Astrocyte of the spinal cord (primary cell): ENCODE measurements around the gene ADIPOR2.

ENCODE experiments used
- DNase-seq: peaks from one replicate; pipeline ENCODE4 v3.0.0; 2011; ENCODE audit warnings: low read depth, low spot score
- H3K4me3 ChIP-seq: 2 replicates; pipeline ENCODE4 v1.5.1; 2011; ENCODE audit warnings: low read depth, mild to moderate bottlenecking, low read length, moderate library complexity
- in situ Hi-C: cut with HindIII; loops from 2 replicates; pipeline ENCODE4 v1.10.0; 2017; ENCODE audit warnings: low sequenced_read_pairs
- TF ChIP-seq, protein P1 (sequence below): IDR thresholded peaks from 2 replicates; pipeline ENCODE4 v1.5.1; 2012; ENCODE audit warnings: low read depth, mild to moderate bottlenecking, low read length, inconsistent platforms

ADIPOR2 gene

DNA sequence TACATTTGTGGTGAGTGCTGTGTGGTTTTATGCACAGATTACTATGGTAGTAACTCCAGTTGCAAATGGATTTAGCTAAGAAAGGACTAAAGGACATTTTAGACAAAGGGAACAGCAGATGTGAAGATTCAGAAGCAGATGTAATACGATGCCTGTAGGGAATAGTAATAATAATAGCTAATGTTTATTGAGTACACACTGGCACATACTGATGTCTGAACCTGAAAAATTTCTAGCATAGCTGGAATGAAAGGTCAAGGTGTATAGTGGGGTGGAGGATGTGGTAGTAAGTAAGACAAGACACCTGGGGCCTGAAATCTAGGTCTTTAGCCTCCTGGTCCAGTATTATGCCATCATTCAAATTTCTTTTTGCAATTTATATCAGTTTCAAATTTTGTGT, 75.2 kb downstream of the ADIPOR2 start:
- no peak for DNase-seq
- TF ChIP-seq, protein P1, sequence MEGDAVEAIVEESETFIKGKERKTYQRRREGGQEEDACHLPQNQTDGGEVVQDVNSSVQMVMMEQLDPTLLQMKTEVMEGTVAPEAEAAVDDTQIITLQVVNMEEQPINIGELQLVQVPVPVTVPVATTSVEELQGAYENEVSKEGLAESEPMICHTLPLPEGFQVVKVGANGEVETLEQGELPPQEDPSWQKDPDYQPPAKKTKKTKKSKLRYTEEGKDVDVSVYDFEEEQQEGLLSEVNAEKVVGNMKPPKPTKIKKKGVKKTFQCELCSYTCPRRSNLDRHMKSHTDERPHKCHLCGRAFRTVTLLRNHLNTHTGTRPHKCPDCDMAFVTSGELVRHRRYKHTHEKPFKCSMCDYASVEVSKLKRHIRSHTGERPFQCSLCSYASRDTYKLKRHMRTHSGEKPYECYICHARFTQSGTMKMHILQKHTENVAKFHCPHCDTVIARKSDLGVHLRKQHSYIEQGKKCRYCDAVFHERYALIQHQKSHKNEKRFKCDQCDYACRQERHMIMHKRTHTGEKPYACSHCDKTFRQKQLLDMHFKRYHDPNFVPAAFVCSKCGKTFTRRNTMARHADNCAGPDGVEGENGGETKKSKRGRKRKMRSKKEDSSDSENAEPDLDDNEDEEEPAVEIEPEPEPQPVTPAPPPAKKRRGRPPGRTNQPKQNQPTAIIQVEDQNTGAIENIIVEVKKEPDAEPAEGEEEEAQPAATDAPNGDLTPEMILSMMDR, result no peak
- no peak overlapping the region for H3K4me3 ChIP-seq
- in situ Hi-C loops, result no loop called here

DNA sequence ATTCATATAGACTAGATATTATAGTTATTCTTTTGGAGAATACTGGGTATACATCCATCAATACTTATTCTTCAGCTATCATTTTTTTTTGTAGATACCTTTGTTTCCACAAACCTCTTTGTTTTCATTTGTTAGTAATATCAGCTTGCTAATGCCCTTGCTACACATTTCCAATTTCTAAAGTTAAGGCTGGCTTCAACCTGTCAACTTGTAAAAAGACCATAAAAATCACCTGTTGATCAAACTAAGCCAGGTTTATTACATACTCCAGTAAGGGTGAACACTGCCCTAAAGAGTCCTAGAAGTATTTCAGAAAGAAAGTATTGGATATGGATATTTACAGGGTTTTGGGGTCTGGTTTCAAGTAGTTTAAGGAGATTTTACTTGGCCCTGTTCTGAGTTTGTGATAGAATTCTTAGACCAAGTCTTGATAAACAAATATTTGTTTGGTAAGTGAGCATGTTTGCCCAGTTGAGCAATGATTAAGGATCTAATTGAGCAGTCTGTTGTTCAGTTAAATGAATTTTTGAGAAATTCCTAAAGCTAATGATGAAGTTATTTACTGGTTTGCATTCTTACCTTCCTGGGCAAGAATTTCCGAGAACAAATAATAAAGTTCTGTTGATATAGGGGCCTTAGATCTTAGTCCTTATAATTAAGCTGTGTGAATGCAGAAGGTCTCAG, 76.7 kb downstream of the ADIPOR2 start:
- in situ Hi-C loops, result no loop called here
- TF ChIP-seq, protein P1, result no peak
- no peak for DNase-seq
- no peak overlapping the region for H3K4me3 ChIP-seq

DNA sequence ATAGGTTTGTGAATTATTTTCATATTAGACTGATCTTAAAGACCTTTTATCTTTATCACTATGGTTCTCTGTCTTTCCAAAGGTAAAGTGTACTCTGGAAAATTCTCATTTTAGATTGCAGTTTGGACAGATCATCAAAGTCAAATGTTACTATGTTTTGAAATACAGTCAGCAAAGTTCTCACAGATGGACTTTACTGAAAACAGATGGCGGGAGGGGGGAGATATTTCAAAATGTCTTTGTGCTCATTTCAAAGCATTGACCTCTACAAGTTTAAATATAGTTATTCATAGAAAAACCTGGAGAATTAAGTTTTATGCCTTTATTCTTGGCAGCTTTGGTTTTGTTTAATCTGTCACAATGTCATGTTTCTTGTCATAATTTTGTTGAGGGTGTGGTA, 77.7 kb downstream of the ADIPOR2 start:
- no peak for DNase-seq
- TF ChIP-seq, protein P1, result no peak
- in situ Hi-C loops, result no loop called here
- no peak overlapping the region for H3K4me3 ChIP-seq

DNA sequence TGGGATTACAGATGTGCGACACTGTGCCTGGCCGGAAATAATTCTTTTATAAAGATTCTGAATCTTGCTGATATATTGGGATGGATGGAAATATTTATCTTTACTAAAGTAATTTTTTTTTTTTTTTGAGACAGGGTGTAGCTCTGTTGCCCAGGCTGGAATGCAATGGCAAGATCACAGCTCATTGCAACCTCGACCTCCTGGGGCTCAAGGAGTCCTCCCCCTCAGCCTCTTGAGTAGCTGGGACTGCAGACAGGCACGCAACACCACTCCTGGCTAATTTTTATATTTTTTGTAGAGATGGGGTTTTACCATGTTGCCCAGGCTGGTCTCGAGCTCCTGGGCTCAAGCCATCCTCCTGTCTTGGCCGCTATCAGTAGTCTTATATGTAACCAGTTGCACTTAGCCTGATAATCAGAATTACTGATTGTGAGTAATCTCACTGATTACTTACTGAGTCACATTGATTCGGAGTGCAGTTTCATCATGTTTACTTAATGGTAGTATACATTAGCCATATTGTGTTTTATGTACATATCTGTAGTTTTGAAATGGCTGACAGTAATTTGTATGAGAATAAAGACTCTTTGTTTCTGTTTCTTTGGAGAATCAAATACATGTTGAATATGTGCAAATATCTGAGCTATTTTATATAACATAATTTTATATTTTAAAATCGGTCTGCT, 79.1 kb downstream of the ADIPOR2 start:
- H3K4me3 ChIP-seq, result no peak overlapping the region
- in situ Hi-C loops, result no loop called here
- TF ChIP-seq, protein P1, result no peak
- no peak for DNase-seq

DNA sequence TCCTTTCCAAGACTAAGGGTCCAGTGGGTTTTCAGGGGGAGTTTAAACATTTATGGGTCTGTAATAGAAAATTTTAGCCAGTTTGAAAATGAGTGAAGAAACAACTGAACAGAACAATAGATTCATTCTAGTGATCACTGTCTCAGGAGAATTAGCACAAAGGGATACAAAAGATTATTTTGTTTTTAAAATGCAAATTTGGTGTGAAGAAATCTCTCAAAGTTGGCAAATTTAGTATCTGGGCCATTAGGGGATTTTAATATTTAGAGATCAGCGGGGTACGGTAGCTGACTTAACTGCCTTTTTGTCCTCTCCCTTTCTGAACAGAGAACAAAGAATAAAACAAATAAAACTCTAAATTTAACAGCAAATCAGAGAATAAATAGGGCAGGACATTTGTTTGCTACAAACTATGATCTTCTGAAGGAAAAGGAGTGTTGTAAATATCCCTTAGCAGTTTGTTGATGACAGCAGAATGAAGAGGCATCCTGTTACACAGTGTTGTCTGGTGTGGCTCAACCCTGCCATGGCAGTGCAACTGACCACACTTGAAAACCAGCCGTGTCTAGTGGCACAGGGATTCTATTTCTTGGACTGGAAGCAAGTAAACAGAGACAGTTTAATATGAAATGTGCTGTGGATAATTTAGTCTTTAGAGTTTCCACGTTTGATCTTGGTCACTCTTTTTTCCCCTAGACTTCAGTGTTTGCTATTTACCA, 83.2 kb downstream of the ADIPOR2 start:
- peak; percentile 15 for DNase-seq
- no peak overlapping the region for H3K4me3 ChIP-seq
- in situ Hi-C loops, result no loop called here
- TF ChIP-seq, protein P1, result no peak

DNA sequence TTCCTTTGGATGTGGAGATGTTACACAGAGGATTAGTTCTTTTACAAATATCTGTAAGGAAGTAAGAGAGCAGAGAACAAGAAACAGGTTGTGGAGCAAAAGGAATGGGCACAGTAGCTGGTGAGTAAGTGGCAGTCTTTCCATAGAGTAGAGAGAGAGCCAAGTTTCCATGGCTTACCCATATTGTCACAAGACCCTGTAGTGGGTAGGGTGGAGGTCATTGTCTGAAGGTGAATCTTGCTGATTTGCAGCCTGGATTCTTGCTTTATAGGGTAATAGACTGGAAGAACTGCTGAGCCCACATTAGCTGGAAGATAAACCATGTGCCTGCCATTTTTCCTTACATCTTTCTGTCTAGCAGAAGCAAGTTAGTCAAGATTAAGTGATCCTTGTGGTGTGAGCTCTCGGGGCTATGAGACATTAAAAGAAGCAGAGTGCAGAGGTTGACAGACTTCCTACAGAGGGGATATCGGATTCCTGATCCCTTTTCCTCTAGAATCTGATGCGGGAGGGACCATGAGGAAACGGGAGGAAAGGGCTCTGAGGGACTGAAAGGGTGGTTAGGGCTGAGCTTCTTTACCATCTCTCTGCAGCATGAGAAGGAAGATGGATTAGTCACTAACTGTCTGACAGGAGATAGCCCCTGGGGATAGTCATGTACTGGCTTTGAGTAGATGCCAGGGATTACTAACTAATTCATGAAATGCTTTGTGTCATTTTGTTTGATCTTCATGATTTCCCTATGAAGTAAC, 85.5 kb downstream of the ADIPOR2 start:
- peak; percentile 66 for DNase-seq
- TF ChIP-seq, protein P1, result no peak
- no peak overlapping the region for H3K4me3 ChIP-seq
- in situ Hi-C loops, result no loop called here
